Measurements from ENCODE around the gene OSBPL7.
A peak's percentile ranks its signal among the peaks of the same experiment; 100 is the strongest.

OSBPL7 gene

GRCh38 chr17:47821424-47822391, at the start of gene OSBPL7:
Gene OSBPL7, minus strand, starts transcription at chr17:47821794. Its CDS starts 1,516 bp downstream, at chr17:47820278.
- H3K4me3 ChIP-seq (ENCODE audit: low read depth, low read length), result peak within 1 kb of the TSS; percentile 40
- DNase-seq (ENCODE audit: low read depth), result no peak
- TF ChIP-seq CTCF (IDR thresholded peaks at IDR 0.05; ENCODE audit: control insufficient read depth, extremely low read depth, insufficient read depth), result peak; percentile 13; the same call in 1 of the 2 replicates

GRCh38 chr17:47871048-47871447, 49.5 kb upstream of the OSBPL7 start:
- no peak for TF ChIP-seq CTCF (IDR thresholded peaks at IDR 0.05; ENCODE audit: control insufficient read depth, extremely low read depth, insufficient read depth)
- H3K4me3 ChIP-seq (ENCODE audit: low read depth, low read length), result no peak overlapping the region
- no peak for DNase-seq (ENCODE audit: low read depth)

- no peak for TF ChIP-seq CTCF (IDR thresholded peaks at IDR 0.05; ENCODE audit: control insufficient read depth, extremely low read depth, insufficient read depth)
- DNase-seq (ENCODE audit: low read depth), result no peak
- H3K4me3 ChIP-seq (ENCODE audit: low read depth, low read length), result no peak overlapping the region
Measured at GRCh38 chr17:47870056-47870455, 48.5 kb upstream of the OSBPL7 start.

- DNase-seq (ENCODE audit: low read depth), result no peak
Measured at GRCh38 chr17:47869114-47869513, 47.5 kb upstream of the OSBPL7 start.

GRCh38 chr17:47867813-47868533, 46.4 kb upstream of the OSBPL7 start:
- no peak overlapping the region for H3K4me3 ChIP-seq (ENCODE audit: low read depth, low read length)
- no peak for TF ChIP-seq CTCF (IDR thresholded peaks at IDR 0.05; ENCODE audit: control insufficient read depth, extremely low read depth, insufficient read depth)
- DNase-seq (ENCODE audit: low read depth), result no peak

More at GRCh38 chr17:47869114-47869513, 47.5 kb upstream of the OSBPL7 start:
- H3K4me3 ChIP-seq (ENCODE audit: low read depth, low read length), result no peak overlapping the region
- TF ChIP-seq CTCF (IDR thresholded peaks at IDR 0.05; ENCODE audit: control insufficient read depth, extremely low read depth, insufficient read depth), result no peak

GRCh38 chr17:47866941-47867340, 45.3 kb upstream of the OSBPL7 start:
- no peak for TF ChIP-seq CTCF (IDR thresholded peaks at IDR 0.05; ENCODE audit: control insufficient read depth, extremely low read depth, insufficient read depth)
- no peak overlapping the region for H3K4me3 ChIP-seq (ENCODE audit: low read depth, low read length)
- no peak for DNase-seq (ENCODE audit: low read depth)
